Keratinocyte (primary cell): ENCODE results near the gene VPS13C. TPM values are rescaled to one million over a fixed set of nuclear protein-coding genes. Genes with fewer than 3 reads are reported as not detected.

Experiments used
- DNase-seq: peaks from one replicate; pipeline ENCODE4 v3.0.0-alpha.2; 2011; ENCODE audit warnings: low read depth, missing footprints, low spot score
- FAIRE-seq: peaks from 2 replicates; lab custom pipeline; 2011; peaks lifted over from hg19 to GRCh38; lab: Jason Lieb, UNC
- H2AFZ ChIP-seq: 2 replicates; pipeline ENCODE4 v1.6.0; 2012; ENCODE audit warnings: low read length, control low read depth, inconsistent platforms; ENCODE audit not compliant: control insufficient read depth
- H3K27ac ChIP-seq: 2 replicates; pipeline ENCODE4 v1.5.1; 2011; ENCODE audit warnings: low read length; ENCODE audit not compliant: control insufficient read depth, insufficient read depth
- H3K27me3 ChIP-seq: 3 replicates; pipeline ENCODE4 v1.6.0; 2011; ENCODE audit warnings: low read length; ENCODE audit not compliant: control insufficient read depth, insufficient read depth; ENCODE audit errors: extremely low read depth
- H3K36me3 ChIP-seq, 2 experiments: 2 replicates in 1 of 2; 3 replicates in 1 of 2; pipeline ENCODE4 v1.5.1; 2011; ENCODE audit warnings: low read length in 2 of 2, mild to moderate bottlenecking in 1 of 2; ENCODE audit not compliant: control insufficient read depth in 2 of 2, insufficient read depth in 2 of 2; ENCODE audit errors: extremely low read depth in 1 of 2
- H3K4me1 ChIP-seq: 3 replicates; pipeline ENCODE4 v1.5.1; 2011; ENCODE audit warnings: low read length; ENCODE audit not compliant: control insufficient read depth, insufficient read depth; ENCODE audit errors: extremely low read depth
- H3K4me2 ChIP-seq: 3 replicates; pipeline ENCODE4 v1.6.0; 2011; ENCODE audit warnings: low read depth, low read length; ENCODE audit not compliant: control insufficient read depth, insufficient read depth; ENCODE audit errors: extremely low read depth
- H3K4me3 ChIP-seq, 3 experiments: fragments of 200-600 bp in 1 of 3; sonication (generic) in 1 of 3; 2 replicates in 2 of 3; 3 replicates in 1 of 3; pipeline ENCODE4 v1.5.1; 2011 to 2016; ENCODE audit warnings: low read length in 3 of 3, mild to moderate bottlenecking in 3 of 3, control low read depth in 2 of 3, inconsistent platforms in 1 of 3, low read depth in 1 of 3, mixed read lengths in 1 of 3, mixed run types in 1 of 3, moderate library complexity in 1 of 3; ENCODE audit not compliant: control insufficient read depth in 2 of 3, insufficient read depth in 2 of 3; ENCODE audit errors: extremely low read depth in 1 of 3
- H3K79me2 ChIP-seq: 2 replicates; pipeline ENCODE4 v1.6.0; 2012; ENCODE audit warnings: low read length; ENCODE audit not compliant: control insufficient read depth, insufficient read depth
- H3K9ac ChIP-seq: 3 replicates; pipeline ENCODE4 v1.6.0; 2011; ENCODE audit warnings: low read length; ENCODE audit not compliant: control insufficient read depth, insufficient read depth; ENCODE audit errors: extremely low read depth
- H3K9me1 ChIP-seq: 3 replicates; pipeline ENCODE4 v1.6.0; 2011; ENCODE audit warnings: low read length; ENCODE audit not compliant: control insufficient read depth, insufficient read depth; ENCODE audit errors: extremely low read depth
- H3K9me3 ChIP-seq: 2 replicates; pipeline ENCODE4 v1.5.1; 2012; ENCODE audit warnings: low read depth, low read length; ENCODE audit not compliant: control insufficient read depth
- H4K20me1 ChIP-seq: 3 replicates; pipeline ENCODE4 v1.6.0; 2011; ENCODE audit warnings: low read length; ENCODE audit not compliant: control insufficient read depth, insufficient read depth; ENCODE audit errors: extremely low read depth
- CTCF ChIP-seq, 3 experiments: IDR thresholded peaks in 1 of 3; conservative IDR thresholded peaks in 1 of 3; optimal IDR thresholded peaks in 1 of 3; 2 replicates in 2 of 3; 3 replicates in 1 of 3; pipeline versions ENCODE3 to v1.5.1; 2011; ENCODE audit warnings: low read length in 3 of 3, mild to moderate bottlenecking in 3 of 3, moderate library complexity in 2 of 3, control low read depth in 1 of 3, inconsistent platforms in 1 of 3; ENCODE audit not compliant: insufficient read depth in 2 of 3; ENCODE audit errors: extremely low read depth in 1 of 3
- EZH2 ChIP-seq: IDR thresholded peaks from one replicate; pipeline ENCODE4 v1.6.1; 2012; ENCODE audit warnings: inconsistent platforms, mild to moderate bottlenecking, low read length, moderate library complexity
- dilution Hi-C: fragments of 300-500 bp; cut with MboI; formaldehyde crosslinking; loops from one replicate; pipeline ENCODE4 v1.7.0; 2020; ENCODE audit warnings: low sequenced_read_pairs; ENCODE audit not compliant: extremely low pct_ligation_motif_present
- polyA plus RNA-seq, 5 experiments: library from polyadenylated mRNA; depleted of rRNA in 3 of 5; stranded (reverse) in 3 of 5; stranded (forward) in 1 of 5; unstranded in 1 of 5; fragments of >200 nt; gene quantifications; 1 replicate in 1 of 5; 2 replicates in 3 of 5; 3 replicates in 1 of 5; pipeline versions ENCODE4 v1.2.1 to v1.2.3, GENCODE V29; 2011 to 2012; ENCODE audit warnings: missing spikeins in 2 of 5, low read depth in 1 of 5, low replicate concordance in 1 of 5

VPS13C gene
- polyA plus RNA-seq, 1 donor (not counting 4 experiments of a cell fraction or from before 2014, with no cell fraction given) = 13.5 TPM

GRCh38 chr15:62071711-62072308 lies 11.6 kb upstream of the VPS13C start:
- no peaks in the 10 kb centered on the region for H3K36me3 ChIP-seq
- H4K20me1 ChIP-seq = no peaks in the 10 kb centered on the region
- H3K9me3 ChIP-seq = no peaks in the 10 kb centered on the region
- H3K9me1 ChIP-seq = no peaks in the 10 kb centered on the region
- no peak for DNase-seq
- no peak overlapping the region for H3K27ac ChIP-seq
- no peaks in the 10 kb centered on the region for H3K79me2 ChIP-seq
- H2AFZ ChIP-seq = no peak overlapping the region
- FAIRE-seq = no peak
- H3K4me1 ChIP-seq = peaks cover 15% of the 10 kb centered on the region
- dilution Hi-C loops = no loop called here
- H3K27me3 ChIP-seq = peaks cover 5% of the 10 kb centered on the region
- H3K4me3 ChIP-seq = no peak overlapping the region
- no peak overlapping the region for H3K9ac ChIP-seq
- no peak overlapping the region for H3K4me2 ChIP-seq
- TF ChIP-seq EZH2 (no peak), CTCF (optimal IDR thresholded peaks at IDR 0.05 in 1 of 3, IDR thresholded peaks at IDR 0.05 in 1 of 3, conservative IDR thresholded peaks at IDR 0.05 in 1 of 3; ENCODE audit: extremely low read depth in 1 of 3, insufficient read depth in 2 of 3, low read length in 3 of 3) (peak in 2 of 3 experiments; percentile 39 to 41)

- TF ChIP-seq EZH2 (no peak), CTCF (optimal IDR thresholded peaks at IDR 0.05 in 1 of 3, IDR thresholded peaks at IDR 0.05 in 1 of 3, conservative IDR thresholded peaks at IDR 0.05 in 1 of 3; ENCODE audit: extremely low read depth in 1 of 3, insufficient read depth in 2 of 3, low read length in 3 of 3) (no peak)
- peaks cover 5% of the 10 kb centered on the region for H3K27me3 ChIP-seq
These were observed 9.3 kb upstream of the VPS13C start for GRCh38 chr15:62069551-62069950.

More at GRCh38 chr15:62069551-62069950, 9.3 kb upstream of the VPS13C start:
- Histone ChIP-seq H3K9me1 (no peaks in the 10 kb centered on the region), H4K20me1 (no peaks in the 10 kb centered on the region), H3K9ac (no peak overlapping the region), H3K36me3 (no peaks in the 10 kb centered on the region), H3K4me1 (peaks cover 10% of the 10 kb centered on the region), H3K27ac (no peak overlapping the region), H3K79me2 (no peaks in the 10 kb centered on the region), H2AFZ (no peak overlapping the region), H3K4me2 (no peak overlapping the region), H3K9me3 (no peaks in the 10 kb centered on the region), H3K4me3 (no peak overlapping the region)
- DNase-seq = no peak
- FAIRE-seq = no peak
- dilution Hi-C loops = no loop called here
